Peyer's patch (tissue), 4 donors: Measurements from ENCODE around the gene SLX9. TPM values are rescaled to one million over a fixed set of nuclear protein-coding genes. Genes with fewer than 3 reads are reported as not detected.
"Not testable (repeated sequence)": the region's sequence is repeated elsewhere in the genome, so short reads cannot be mapped to it uniquely, and the experiment has no call there.

ENCODE experiments used
- DNase-seq, 3 donors: peaks; one replicate each; pipeline ENCODE4 v3.0.0-alpha.2; 2017 to 2019
- H3K27ac ChIP-seq, 4 donors: fragments of 200-600 bp; sonication (generic); one replicate each; pipeline ENCODE4 v1.5.1; 2016 to 2019
- H3K27me3 ChIP-seq, 2 donors: fragments of 200-600 bp; sonication (generic); one replicate each; pipeline ENCODE4 v1.5.1; 2019
- H3K36me3 ChIP-seq, 3 donors: fragments of 200-600 bp; sonication (generic); one replicate each; pipeline ENCODE4 v1.5.1; 2016 to 2019
- H3K4me1 ChIP-seq, 4 donors: fragments of 200-600 bp; sonication (generic); one replicate each; pipeline ENCODE4 v1.5.1; 2016 to 2019
- H3K4me3 ChIP-seq, 4 donors: fragments of 200-600 bp; sonication (generic); 1 replicate in 3 of 4; 2 replicates in 1 of 4; pipeline ENCODE4 v1.5.1; 2016 to 2019; ENCODE audit warnings: mild to moderate bottlenecking in 1 of 4
- H3K9me3 ChIP-seq, 4 donors: fragments of 200-600 bp; sonication (generic); one replicate each; pipeline ENCODE4 v1.5.1; 2016 to 2019; ENCODE audit warnings: mild to moderate bottlenecking in 1 of 4
- POLR2A ChIP-seq, 2 donors: fragments of 450-650 bp; IDR thresholded peaks; one replicate each; pipeline ENCODE4 v1.5.1; 2017; ENCODE audit warnings: antibody characterized with exemption in 2 of 2, mild to moderate bottlenecking in 2 of 2, moderate library complexity in 2 of 2
- total RNA-seq, 4 donors: library from RNA; depleted of rRNA; stranded (reverse); fragments of >200 nt; gene quantifications; one replicate each; pipeline ENCODE4 v1.1.0, GENCODE V29; 2016
- TF ChIP-seq, protein P1 (sequence below), 6 experiments: fragments of 450-650 bp in 4 of 6; fragments of 200-600 bp in 2 of 6; sonication (generic) in 1 of 6; IDR thresholded peaks; one replicate each; pipeline ENCODE4 v1.5.1; 2017 to 2019; ENCODE audit warnings: antibody characterized with exemption in 6 of 6, mild to moderate bottlenecking in 3 of 6, moderate library complexity in 1 of 6

Gene SLX9
- total RNA-seq, 4 donors from 2014 or later, result 7.8 to 10.5 (median 10.0) TPM; not detected in 1

DNA sequence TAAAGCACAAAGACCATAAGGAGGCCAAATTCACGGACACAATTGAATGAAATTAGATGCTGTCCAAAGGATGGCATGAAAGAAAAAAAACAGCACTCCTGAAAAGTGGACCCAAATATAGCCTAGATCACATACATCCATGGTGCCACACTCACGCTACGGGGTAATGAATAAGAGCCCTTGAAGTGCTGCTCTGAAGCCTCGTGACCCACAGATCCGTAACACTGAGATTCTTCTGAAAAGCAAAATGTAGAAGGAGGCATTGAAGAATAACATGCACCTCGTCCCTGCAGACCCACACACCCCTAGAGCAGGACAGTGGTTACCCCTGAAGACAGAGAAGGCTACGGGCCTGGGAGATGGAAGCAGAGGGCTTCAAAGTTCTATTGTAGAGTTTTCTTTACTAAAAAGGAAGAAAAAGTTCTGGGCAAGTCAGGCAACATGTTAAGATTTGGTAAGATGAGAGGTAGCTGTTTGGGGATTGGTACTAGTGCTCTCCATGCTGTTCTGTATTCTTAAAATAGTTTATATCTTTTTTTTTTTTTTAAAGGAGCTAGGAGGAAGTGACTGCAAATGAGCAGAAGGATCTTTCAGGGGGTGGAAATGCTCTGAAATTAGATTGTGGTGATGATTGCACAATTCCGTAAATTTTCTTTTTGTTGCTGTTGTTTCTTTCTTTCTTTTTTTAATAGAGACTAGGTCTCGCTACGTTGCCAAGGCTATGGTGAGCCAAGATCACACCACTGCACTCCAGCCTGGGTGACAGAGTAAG is 15.0 kb upstream of the SLX9 start:
- H3K4me3 ChIP-seq, result no peak overlapping the region
- no peaks in the 10 kb centered on the region for H3K27me3 ChIP-seq
- H3K4me1 ChIP-seq, result peaks cover 0 to 29% (median 10%) of the 10 kb centered on the region in 4 donors
- no peaks in the 10 kb centered on the region for H3K9me3 ChIP-seq
- no peak for DNase-seq
- peak overlapping the region in 1 of 4 donors; percentile 84 for H3K27ac ChIP-seq
- H3K36me3 ChIP-seq, result no peaks in the 10 kb centered on the region
- no peak for TF ChIP-seq POLR2A (IDR thresholded peaks at IDR 0.05)
- TF ChIP-seq, protein P1, sequence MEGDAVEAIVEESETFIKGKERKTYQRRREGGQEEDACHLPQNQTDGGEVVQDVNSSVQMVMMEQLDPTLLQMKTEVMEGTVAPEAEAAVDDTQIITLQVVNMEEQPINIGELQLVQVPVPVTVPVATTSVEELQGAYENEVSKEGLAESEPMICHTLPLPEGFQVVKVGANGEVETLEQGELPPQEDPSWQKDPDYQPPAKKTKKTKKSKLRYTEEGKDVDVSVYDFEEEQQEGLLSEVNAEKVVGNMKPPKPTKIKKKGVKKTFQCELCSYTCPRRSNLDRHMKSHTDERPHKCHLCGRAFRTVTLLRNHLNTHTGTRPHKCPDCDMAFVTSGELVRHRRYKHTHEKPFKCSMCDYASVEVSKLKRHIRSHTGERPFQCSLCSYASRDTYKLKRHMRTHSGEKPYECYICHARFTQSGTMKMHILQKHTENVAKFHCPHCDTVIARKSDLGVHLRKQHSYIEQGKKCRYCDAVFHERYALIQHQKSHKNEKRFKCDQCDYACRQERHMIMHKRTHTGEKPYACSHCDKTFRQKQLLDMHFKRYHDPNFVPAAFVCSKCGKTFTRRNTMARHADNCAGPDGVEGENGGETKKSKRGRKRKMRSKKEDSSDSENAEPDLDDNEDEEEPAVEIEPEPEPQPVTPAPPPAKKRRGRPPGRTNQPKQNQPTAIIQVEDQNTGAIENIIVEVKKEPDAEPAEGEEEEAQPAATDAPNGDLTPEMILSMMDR (IDR thresholded peaks at IDR 0.05), result no peak

DNA sequence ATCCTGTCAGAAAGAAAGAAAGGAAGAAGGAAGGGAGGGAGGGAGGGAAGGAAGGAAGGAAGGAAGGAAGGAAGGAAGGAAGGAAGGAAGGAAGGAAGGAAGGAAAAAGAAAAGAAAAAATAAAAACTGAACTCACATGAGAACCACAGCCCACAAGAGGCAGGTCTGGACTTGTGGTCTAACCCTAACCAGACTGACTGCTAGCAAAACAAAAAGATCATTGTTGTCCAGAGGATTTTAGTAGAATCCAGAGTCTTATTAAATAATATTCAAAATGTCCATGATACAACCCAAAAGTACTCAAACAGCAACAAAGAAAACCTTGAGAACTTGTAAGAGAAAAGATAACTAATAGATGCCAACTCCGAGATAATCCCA is 14.5 kb upstream of the SLX9 start:
- no peak for TF ChIP-seq POLR2A (IDR thresholded peaks at IDR 0.05)
- TF ChIP-seq, protein P1 (IDR thresholded peaks at IDR 0.05), result no peak
- Histone ChIP-seq H3K9me3 (no peaks in the 10 kb centered on the region), H3K36me3 (no peaks in the 10 kb centered on the region), H3K4me1 (peaks cover 0 to 35% (median 11%) of the 10 kb centered on the region in 4 donors), H3K4me3 (no peak overlapping the region), H3K27ac (peak overlapping the region in 1 of 4 donors; percentile 84), H3K27me3 (no peaks in the 10 kb centered on the region)
- no peak for DNase-seq

DNA sequence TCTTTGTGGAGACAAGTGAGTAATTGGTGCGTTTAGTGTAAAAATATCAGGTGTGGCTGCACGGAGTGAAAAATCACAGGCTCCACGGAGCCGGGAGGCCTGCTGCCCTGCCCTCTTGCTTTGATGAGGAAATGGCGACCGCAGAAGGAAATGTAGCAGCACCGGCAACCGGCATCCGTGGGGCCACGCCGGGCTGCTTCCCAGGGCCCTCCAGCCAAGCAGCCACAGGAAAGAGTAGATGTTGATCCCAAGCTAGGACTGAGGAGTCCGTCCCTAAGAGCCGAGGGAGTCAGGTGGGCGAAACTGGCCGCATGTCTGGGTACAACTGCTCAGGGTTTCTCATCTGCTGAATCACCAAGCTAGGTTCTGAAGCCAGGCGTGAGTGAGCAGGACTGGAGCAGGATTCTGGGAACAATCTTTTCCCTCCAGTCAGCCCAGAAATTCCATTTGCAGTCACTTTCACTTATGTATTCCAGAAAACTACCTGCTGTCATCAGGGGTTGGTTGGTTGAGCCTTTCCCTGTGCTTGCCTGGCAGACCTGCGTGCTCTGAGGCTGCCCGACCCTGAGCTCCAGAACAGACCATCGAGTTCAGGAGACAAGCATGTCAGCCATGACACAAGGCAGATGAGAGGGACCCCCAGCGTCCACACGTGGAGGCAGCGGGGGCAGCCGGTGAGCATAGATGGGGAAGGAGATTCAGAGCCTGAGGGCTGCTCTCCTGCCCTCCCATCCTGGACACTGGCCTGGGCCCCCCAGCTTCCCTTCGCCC is 13.3 kb upstream of the SLX9 start:
- H3K4me3 ChIP-seq, result peak overlapping the region in 1 of 4 donors; percentile 12
- peak in 2 of 3 donors; percentile 61 to 71 for DNase-seq
- no peaks in the 10 kb centered on the region for H3K36me3 ChIP-seq
- H3K27me3 ChIP-seq, result peaks cover 0 to 9% of the 10 kb centered on the region in 2 donors
- peak overlapping the region; percentile 5 to 84 (median 36) for H3K27ac ChIP-seq
- no peaks in the 10 kb centered on the region for H3K9me3 ChIP-seq
- no peak for TF ChIP-seq POLR2A (IDR thresholded peaks at IDR 0.05)
- TF ChIP-seq, protein P1 (IDR thresholded peaks at IDR 0.05), result no peak
- H3K4me1 ChIP-seq, result peaks cover under 1 to 45% (median 18%) of the 10 kb centered on the region in 4 donors

DNA sequence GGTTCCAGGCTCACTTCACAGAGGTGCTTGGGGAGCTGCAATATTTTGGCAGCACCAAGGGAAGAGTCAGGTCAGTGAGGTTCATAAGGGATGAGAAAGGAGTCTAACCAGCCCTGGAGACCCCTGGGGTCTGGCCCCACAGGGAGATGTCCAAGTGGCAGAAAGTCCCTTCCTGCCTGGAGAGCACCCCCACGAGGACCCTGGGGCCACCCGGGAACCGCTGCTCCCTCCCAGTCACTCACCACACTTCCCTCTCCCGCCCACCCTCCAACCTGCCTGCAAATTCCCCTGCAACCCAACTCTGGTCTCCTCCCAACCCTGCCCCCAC is 12.6 kb upstream of the SLX9 start:
- no peak for TF ChIP-seq POLR2A (IDR thresholded peaks at IDR 0.05)
- TF ChIP-seq, protein P1 (IDR thresholded peaks at IDR 0.05), result no peak
- Histone ChIP-seq H3K4me1 (peaks cover 3 to 52% (median 23%) of the 10 kb centered on the region in 4 donors), H3K27me3 (peaks cover 0 to 16% of the 10 kb centered on the region in 2 donors), H3K4me3 (peak overlapping the region in 1 of 4 donors; percentile 40), H3K9me3 (no peaks in the 10 kb centered on the region), H3K36me3 (no peaks in the 10 kb centered on the region), H3K27ac (peak overlapping the region in 3 of 4 donors; percentile 35 to 84 (median 37))
- DNase-seq, result no peak

DNA sequence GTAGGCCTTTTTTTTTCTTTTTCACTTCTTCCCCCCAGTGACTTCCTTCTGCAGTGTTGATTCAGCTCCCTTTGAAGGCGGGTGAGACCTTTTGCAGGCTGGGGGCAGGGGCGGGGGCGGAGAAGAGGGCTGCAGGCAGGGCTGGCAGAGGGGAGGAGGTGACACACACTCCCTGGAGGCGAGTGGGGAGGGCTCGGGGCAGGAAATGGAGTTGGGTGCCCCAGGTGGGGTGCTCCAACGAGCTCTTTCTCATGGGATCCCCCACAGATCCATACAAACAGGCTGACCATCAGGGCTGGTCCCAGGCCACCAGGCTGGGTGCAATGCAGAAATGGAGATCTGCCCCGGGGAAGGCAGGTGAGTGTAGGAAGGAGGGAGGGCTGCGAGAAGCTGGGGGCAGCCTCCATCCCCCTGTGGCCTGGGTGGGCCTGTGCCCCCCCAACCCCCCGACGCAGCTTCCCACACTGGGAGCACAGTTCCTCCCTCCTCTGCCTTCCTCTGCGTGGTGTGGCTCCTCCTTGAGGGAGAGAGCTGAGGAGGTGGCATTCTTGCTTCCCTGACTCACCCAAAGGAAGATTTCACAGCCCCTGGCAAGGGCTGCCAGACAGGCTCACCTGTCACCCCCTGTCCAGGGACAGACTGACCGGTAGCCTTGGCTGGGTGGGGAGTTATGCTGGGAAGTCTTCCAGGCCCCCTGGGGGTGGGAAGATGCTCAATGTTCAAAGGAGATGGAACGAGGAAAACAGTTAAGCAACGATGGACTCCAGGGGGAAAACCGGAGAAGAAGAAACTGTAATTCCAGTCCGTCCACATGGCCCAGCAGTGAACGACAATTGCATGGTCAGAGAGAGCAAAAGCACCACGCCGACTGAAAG is 12.0 kb upstream of the SLX9 start:
- peaks cover 3 to 57% (median 26%) of the 10 kb centered on the region in 4 donors for H3K4me1 ChIP-seq
- TF ChIP-seq, protein P1 (IDR thresholded peaks at IDR 0.05), result no peak
- TF ChIP-seq POLR2A (IDR thresholded peaks at IDR 0.05), result no peak
- H3K9me3 ChIP-seq, result no peaks in the 10 kb centered on the region
- H3K27ac ChIP-seq, result peak overlapping the region in 3 of 4 donors; percentile 50 to 84 (median 70)
- peaks cover 0 to 22% of the 10 kb centered on the region in 2 donors for H3K27me3 ChIP-seq
- peak overlapping the region in 2 of 4 donors; percentile 5 to 40 for H3K4me3 ChIP-seq
- H3K36me3 ChIP-seq, result no peaks in the 10 kb centered on the region
- peak in 2 of 3 donors; percentile 86 for DNase-seq

DNA sequence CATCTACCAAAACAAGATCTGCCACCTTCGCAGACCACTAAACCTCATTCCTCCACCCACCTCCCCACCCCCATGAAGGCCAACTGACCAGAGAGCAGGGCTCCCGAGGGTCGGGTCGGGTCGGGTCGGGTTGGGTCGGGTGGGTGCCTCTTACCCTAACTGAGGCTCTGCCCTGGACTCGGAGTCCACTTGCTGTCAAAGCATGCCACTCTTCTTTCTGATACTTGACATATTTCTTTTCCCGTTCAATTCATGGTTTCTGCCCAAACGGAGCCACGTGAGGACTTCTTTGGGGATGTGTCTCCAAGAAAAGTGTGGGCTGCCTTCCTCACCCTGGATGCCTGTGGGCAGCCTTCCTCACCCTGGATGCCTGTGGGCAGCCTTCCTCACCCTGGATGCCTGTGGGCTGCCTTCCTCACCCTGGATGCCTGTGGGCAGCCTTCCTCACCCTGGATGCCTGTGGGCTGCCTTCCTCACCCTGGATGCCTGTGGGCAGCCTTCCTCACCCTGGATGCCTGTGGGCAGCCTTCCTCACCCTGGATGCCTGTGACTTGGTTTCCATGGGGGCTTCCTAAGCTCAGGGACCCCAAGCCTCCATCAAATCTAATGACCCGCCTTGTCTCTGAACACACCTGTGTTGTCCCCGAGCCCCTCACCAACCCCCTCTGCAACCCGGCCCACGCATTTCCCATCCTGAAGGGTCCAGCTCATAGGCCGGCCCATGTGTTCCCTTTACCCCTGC is 11.2 kb upstream of the SLX9 start:
- not testable (repeated sequence) for H3K9me3 ChIP-seq, H3K36me3 ChIP-seq, DNase-seq
- peak overlapping the region in 1 of 4 donors; percentile 40 for H3K4me3 ChIP-seq
- H3K27me3 ChIP-seq, result peaks cover 0 to 25% of the 10 kb centered on the region in 2 donors
- H3K27ac ChIP-seq, result peak overlapping the region in 1 of 4 donors; percentile 84
- peaks cover 3 to 65% (median 28%) of the 10 kb centered on the region in 4 donors for H3K4me1 ChIP-seq
